Testis (tissue), 2 donors: ENCODE data around the gene ARID5B.

Experiments used
- CTCF ChIP-seq, 3 experiments: fragments of 450-650 bp in 2 of 3; fragments of 200-600 bp in 1 of 3; sonication (generic) in 1 of 3; IDR thresholded peaks; one replicate each; pipeline ENCODE4 v1.5.1; 2016 to 2019; ENCODE audit warnings: antibody characterized with exemption in 3 of 3, mild to moderate bottlenecking in 2 of 3, moderate library complexity in 1 of 3
- POLR2A ChIP-seq: fragments of 450-650 bp; IDR thresholded peaks from one replicate; pipeline ENCODE4 v1.6.1; 2017; ENCODE audit warnings: antibody characterized with exemption, mild to moderate bottlenecking, moderate library complexity

- TF ChIP-seq POLR2A (no peak), CTCF (IDR thresholded peaks at IDR 0.05) (no peak)
Observed at GRCh38 chr10:61957806-61958205, 56.3 kb downstream of the ARID5B start.
